HCT116 (cell line): ENCODE measurements around the gene RPL34. TPM values are rescaled to one million over a fixed set of nuclear protein-coding genes. Genes with fewer than 3 reads are reported as not detected.

ENCODE experiments used
- ATAC-seq: fragments of 200-7000 bp; cut with Tn5 transposase; 2 replicates; pipeline ENCODE4 v1.9.1; 2020; ENCODE audit warnings: mild to moderate bottlenecking, moderate library complexity
- BruUV-seq: library from RNA; stranded (reverse); fragments of 400-500 nt; replicated peaks from 2 replicates; lab custom pipeline; 2021; lab: Mats Ljungman, UMichigan
- CTCF ChIA-PET: fragments of 300-600 bp; sonication (Branson Sonifier 250); formaldehyde crosslinking; loops from one replicate; lab custom pipeline; 2021; ENCODE audit warnings: antibody characterized with exemption; lab: Charles Lee
- POLR2A ChIA-PET: fragments of 300-600, 350-600 bp; sonication (Branson Sonifier 250); formaldehyde crosslinking; loops from one replicate; lab custom pipeline; 2021; ENCODE audit warnings: antibody characterized with exemption; lab: Charles Lee
- RAD21 ChIA-PET, 2 experiments: fragments of 300-600 bp; sonication (Branson Sonifier 250); formaldehyde crosslinking; loops; one replicate each; lab custom pipeline; 2023; ENCODE audit warnings: low total read pairs in 2 of 2; ENCODE audit not compliant: uncharacterized antibody in 2 of 2, unreplicated experiment in 2 of 2, low non-redundant PET in 1 of 2; lab: Charles Lee
- DNase-seq: peaks from one replicate; pipeline ENCODE4 v3.0.0-alpha.2; 2010; ENCODE audit warnings: low read depth, low spot score
- H2AFZ ChIP-seq: fragments of 200-600 bp; shearing (Covaris generic), sonication (generic); 2 replicates; pipeline ENCODE4 v1.6.1; 2017; ENCODE audit warnings: low read depth, mixed run types, mixed read lengths, antibody characterized with exemption, low read length; ENCODE audit not compliant: poor library complexity, severe bottlenecking
- H3K27ac ChIP-seq: 2 replicates; pipeline ENCODE4 v1.5.1; 2012; ENCODE audit warnings: low read depth, low read length
- H3K27me3 ChIP-seq: fragments of 200-600 bp; sonication (generic); 2 replicates; pipeline ENCODE4 v1.6.1; 2016; ENCODE audit warnings: mixed run types, low read length, mixed read lengths; ENCODE audit not compliant: insufficient read depth
- H3K36me3 ChIP-seq, 2 experiments: fragments of 200-500 bp in 1 of 2; fragments of 200-600 bp in 1 of 2; sonication (Bioruptor generic) in 1 of 2; sonication (generic) in 1 of 2; 2 replicates each; pipeline versions ENCODE4 v1.5.1 to v1.6.1; 2014 to 2016; ENCODE audit warnings: low read length in 2 of 2, inconsistent platforms in 1 of 2, mixed read lengths in 1 of 2, mixed run types in 1 of 2; ENCODE audit not compliant: insufficient read depth in 2 of 2, control insufficient read depth in 1 of 2
- H3K4me1 ChIP-seq, 2 experiments: fragments of 200-600 bp in 1 of 2; sonication (generic) in 1 of 2; 2 replicates each; pipeline versions ENCODE4 v1.5.1 to v1.6.1; 2012 to 2017; ENCODE audit warnings: low read length in 2 of 2, inconsistent platforms in 1 of 2, mild to moderate bottlenecking in 1 of 2, mixed read lengths in 1 of 2, mixed run types in 1 of 2, moderate library complexity in 1 of 2; ENCODE audit not compliant: insufficient read depth in 2 of 2, control insufficient read depth in 1 of 2
- H3K4me2 ChIP-seq: fragments of 200-600 bp; sonication (generic); 2 replicates; pipeline ENCODE4 v1.6.1; 2017; ENCODE audit warnings: mixed run types, low read length, mixed read lengths
- H3K4me3 ChIP-seq, 2 experiments: fragments of 200-600 bp in 1 of 2; sonication (generic) in 1 of 2; replicated peaks in 1 of 2; 2 replicates each; pipeline ENCODE4 v1.5.1; 2011 to 2016; ENCODE audit warnings: low read length in 2 of 2, control low read depth in 1 of 2, low read depth in 1 of 2, mild to moderate bottlenecking in 1 of 2, mixed read lengths in 1 of 2, mixed run types in 1 of 2
- H3K79me2 ChIP-seq: fragments of 200-600 bp; sonication (generic); 2 replicates; pipeline ENCODE4 v1.6.1; 2017; ENCODE audit warnings: mild to moderate bottlenecking, mixed run types, low read length, moderate library complexity, mixed read lengths; ENCODE audit not compliant: insufficient read depth
- H3K9ac ChIP-seq: fragments of 200-600 bp; sonication (generic); 2 replicates; pipeline ENCODE4 v1.6.1; 2016; ENCODE audit warnings: low read length, mixed read lengths
- H3K9me2 ChIP-seq: fragments of 200-600 bp; sonication (generic), shearing (Covaris generic); 2 replicates; pipeline ENCODE4 v1.6.1; 2017; ENCODE audit warnings: mixed run types, mild to moderate bottlenecking, moderate library complexity; ENCODE audit not compliant: insufficient read depth
- H3K9me3 ChIP-seq, 2 experiments: fragments of 200-500 bp in 1 of 2; fragments of 200-600 bp in 1 of 2; sonication (Bioruptor generic) in 1 of 2; sonication (generic) in 1 of 2; 2 replicates each; pipeline ENCODE4 v1.6.1; 2014 to 2017; ENCODE audit warnings: low read length in 2 of 2, mixed read lengths in 2 of 2, inconsistent platforms in 1 of 2, low read depth in 1 of 2, mild to moderate bottlenecking in 1 of 2, mixed run types in 1 of 2, moderate library complexity in 1 of 2; ENCODE audit not compliant: control insufficient read depth in 1 of 2, insufficient read depth in 1 of 2
- H4K20me1 ChIP-seq: fragments of 200-600 bp; sonication (generic), shearing (Covaris generic); 2 replicates; pipeline ENCODE4 v1.6.1; 2017; ENCODE audit warnings: mixed run types, mild to moderate bottlenecking, moderate library complexity; ENCODE audit not compliant: insufficient read depth
- ATF3 ChIP-seq: IDR thresholded peaks from 2 replicates; pipeline ENCODE4 v1.6.1; 2012
- ELF1 ChIP-seq: IDR thresholded peaks from 2 replicates; pipeline ENCODE4 v1.6.1; 2012; ENCODE audit warnings: low read depth, borderline replicate concordance
- EZH2 ChIP-seq: fragments of 200-600 bp; sonication (generic); IDR thresholded peaks from 2 replicates; pipeline ENCODE4 v1.6.1; 2017; ENCODE audit warnings: antibody characterized with exemption, mixed run types
- FOSL1 ChIP-seq: IDR thresholded peaks from 2 replicates; pipeline ENCODE4 v1.6.1; 2012; ENCODE audit warnings: low read depth
- MAX ChIP-seq: IDR thresholded peaks from 2 replicates; pipeline ENCODE4 v1.6.1; 2012
- POLR2A ChIP-seq: IDR thresholded peaks from 2 replicates; pipeline ENCODE4 v1.7.0; 2011; ENCODE audit warnings: borderline replicate concordance; ENCODE audit not compliant: insufficient read depth, insufficient read length; ENCODE audit errors: extremely low read depth
- POLR2AphosphoS5 ChIP-seq: IDR thresholded peaks from 2 replicates; pipeline ENCODE4 v1.6.1; 2011; ENCODE audit warnings: mild to moderate bottlenecking, low read depth, low read length, moderate library complexity
- RAD21 ChIP-seq: IDR thresholded peaks from 2 replicates; pipeline ENCODE4 v1.6.1; 2012; ENCODE audit warnings: low read depth, mild to moderate bottlenecking
- REST ChIP-seq: IDR thresholded peaks from 2 replicates; pipeline ENCODE4 v1.6.1; 2012; ENCODE audit warnings: low read depth
- SRF ChIP-seq: IDR thresholded peaks from 2 replicates; pipeline ENCODE4 v1.6.1; 2012; ENCODE audit warnings: low read depth
- TCF7L2 ChIP-seq: IDR thresholded peaks from 2 replicates; pipeline ENCODE4 v1.7.0; 2011; ENCODE audit warnings: borderline replicate concordance, inconsistent platforms; ENCODE audit not compliant: insufficient read depth, insufficient read length; ENCODE audit errors: extremely low read depth
- YY1 ChIP-seq: IDR thresholded peaks from 2 replicates; pipeline ENCODE4 v1.6.1; 2011; ENCODE audit warnings: low read length, low read depth, moderate library complexity, mild to moderate bottlenecking; ENCODE audit not compliant: insufficient replicate concordance; ENCODE audit errors: extremely low read depth
- ZFX ChIP-seq: fragments of 450-650 bp; IDR thresholded peaks from 2 replicates; pipeline ENCODE4 v1.6.1; 2017
- intact Hi-C: fragments of 100-400 bp; cut with micrococcal nuclease; formaldehyde crosslinking; loops from 2 replicates; pipeline ENCODE4 v1.10.0; 2022
- total RNA-seq: library from RNA; stranded (reverse); gene quantifications from one replicate; pipeline ENCODE4 v1.2.1, GENCODE V29; 2021; ENCODE audit not compliant: unreplicated experiment

Gene RPL34
- total RNA-seq, 1 experiment from 2014 or later = 1,359 TPM

GRCh38 chr4:108596344-108596743, 24.0 kb upstream of the RPL34 start:
- Histone ChIP-seq H3K27me3 (no peaks in the 10 kb centered on the region), H4K20me1 (no peaks in the 10 kb centered on the region), H3K9ac (no peak overlapping the region), H3K9me3 (no peaks in the 10 kb centered on the region), H3K9me2 (no peaks in the 10 kb centered on the region), H3K36me3 (no peaks in the 10 kb centered on the region), H3K27ac (no peak overlapping the region), H2AFZ (no peak overlapping the region), H3K4me1 (peaks cover 0 to 10% of the 10 kb centered on the region in 2 experiments; a peak in 2 of 4 replicates), H3K79me2 (no peaks in the 10 kb centered on the region), H3K4me3 (no peak overlapping the region), H3K4me2 (no peak overlapping the region)
- BruUV-seq = no TSS peak
- intact Hi-C loops = no loop called here
- DNase-seq = no peak
- no peak for ATAC-seq
- CTCF ChIA-PET = no interaction called here
- RAD21 ChIA-PET = no interaction called here
- no peak for TF ChIP-seq EZH2
- TF ChIP-seq TCF7L2 = no peak
- TF ChIP-seq YY1 = no peak
- TF ChIP-seq FOSL1 = no peak
- TF ChIP-seq ELF1 = no peak
- TF ChIP-seq POLR2A = no peak
- no peak for TF ChIP-seq RAD21
- TF ChIP-seq MAX = no peak
- TF ChIP-seq POLR2AphosphoS5 = no peak
- no peak for TF ChIP-seq SRF
- TF ChIP-seq ZFX = no peak
- no peak for TF ChIP-seq ATF3
- no peak for TF ChIP-seq REST
- POLR2A ChIA-PET = no interaction called here
